Stimulated activated naive B cell treated with anti-CD40 and anti-IgM and Interleukin-4, amounts not matched to agents 10 μg/mL and 1 μg/mL and 100 μg/mL, for 72 hours (primary cell): ENCODE results near the gene ATP2B2.

Source experiments
- ATAC-seq, 2 donors: fragments of 150-1000 bp; cut with Tn5 transposase; replicated peaks; 2 replicates each; pipeline ENCODE4 v1.10.0; 2021; ENCODE audit warnings: moderate library complexity in 1 of 2
- DNase-seq: peaks from one replicate; pipeline ENCODE4 v3.0.0; 2021
- H3K27ac Mint-ChIP-seq: one replicate; pipeline ENCODE4 v1.8.0; 2022; ENCODE audit warnings: mild to moderate bottlenecking, mixed read lengths
- H3K27me3 Mint-ChIP-seq, 2 donors: one replicate each; pipeline ENCODE4 v1.8.0; 2022; ENCODE audit warnings: mixed read lengths in 2 of 2
- H3K36me3 Mint-ChIP-seq, 2 donors: one replicate each; pipeline ENCODE4 v1.8.0; 2022; ENCODE audit warnings: mixed read lengths in 2 of 2, mild to moderate bottlenecking in 1 of 2
- H3K4me1 Mint-ChIP-seq, 2 donors: one replicate each; pipeline ENCODE4 v1.8.0; 2022; ENCODE audit warnings: mixed read lengths in 2 of 2, mild to moderate bottlenecking in 1 of 2
- H3K4me3 Mint-ChIP-seq, 2 donors: one replicate each; pipeline ENCODE4 v1.8.0; 2022; ENCODE audit warnings: mild to moderate bottlenecking in 2 of 2, mixed read lengths in 2 of 2, moderate library complexity in 1 of 2
- H3K9me3 Mint-ChIP-seq, 2 donors: one replicate each; pipeline ENCODE4 v1.8.0; 2022; ENCODE audit warnings: mixed read lengths in 2 of 2, mild to moderate bottlenecking in 1 of 2

Gene ATP2B2

DNA sequence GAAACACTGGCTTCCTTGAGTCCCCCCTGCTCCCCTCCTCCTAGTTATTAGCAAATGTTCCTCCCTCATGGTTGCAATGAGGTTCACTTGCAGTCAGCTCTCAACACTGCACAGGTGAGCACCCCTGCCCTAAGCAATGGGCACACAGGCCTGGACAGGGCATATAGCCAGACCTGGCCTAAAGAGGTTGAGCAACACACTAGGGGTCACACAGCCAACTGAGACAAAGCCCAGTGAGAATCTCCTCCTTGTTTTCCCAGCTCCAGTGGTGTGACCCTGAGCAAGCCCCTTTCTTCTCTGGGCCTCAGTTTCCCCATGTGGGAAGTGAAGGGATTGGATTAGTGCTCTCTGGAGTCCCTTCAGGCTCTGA, 49.9 kb downstream of the ATP2B2 start:
- Mint-ChIP-seq H3K4me3 (no peak overlapping the region), H3K27me3 (peaks cover 19 to 24% of the 10 kb centered on the region in 2 donors), H3K9me3 (peaks cover 0 to 1% of the 10 kb centered on the region in 2 donors), H3K36me3 (no peaks in the 10 kb centered on the region), H3K27ac (no peak overlapping the region), H3K4me1 (peaks cover 20% of the 10 kb centered on the region in 2 donors)
- no peak for DNase-seq
- no peak for ATAC-seq

DNA sequence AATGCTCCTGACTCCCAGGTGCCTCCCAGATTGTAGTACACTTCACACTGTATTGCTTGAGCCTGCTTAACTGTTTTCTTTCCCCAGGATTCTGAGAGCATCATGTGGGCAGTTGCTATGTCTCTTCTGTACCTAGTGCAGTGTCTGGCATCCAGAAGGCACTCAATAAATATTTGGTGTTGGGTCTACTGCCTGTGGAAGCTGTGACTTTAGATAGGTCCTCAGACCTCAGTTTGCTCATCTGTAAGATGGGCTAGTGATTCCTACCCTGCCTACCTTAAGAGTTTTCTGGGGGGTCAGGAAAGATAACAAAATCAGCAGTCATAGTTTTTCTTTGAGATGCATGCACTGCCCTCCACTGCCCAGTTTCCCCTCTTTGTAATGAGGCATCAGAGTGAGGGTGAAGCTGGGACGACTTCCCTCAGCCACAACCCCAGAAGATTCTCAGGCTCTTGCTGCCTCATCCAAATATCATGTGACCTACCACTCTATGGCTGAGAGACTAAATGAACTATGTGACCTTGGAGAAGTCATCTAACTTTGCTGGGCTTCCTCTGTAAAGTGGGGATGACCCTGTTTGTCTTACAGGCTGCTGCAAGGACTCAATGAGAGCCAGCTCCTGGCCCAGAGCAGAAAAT, 50.4 kb downstream of the ATP2B2 start:
- Mint-ChIP-seq H3K4me3 (no peak overlapping the region), H3K27me3 (peaks cover 23 to 30% of the 10 kb centered on the region in 2 donors)
- DNase-seq = no peak

DNA sequence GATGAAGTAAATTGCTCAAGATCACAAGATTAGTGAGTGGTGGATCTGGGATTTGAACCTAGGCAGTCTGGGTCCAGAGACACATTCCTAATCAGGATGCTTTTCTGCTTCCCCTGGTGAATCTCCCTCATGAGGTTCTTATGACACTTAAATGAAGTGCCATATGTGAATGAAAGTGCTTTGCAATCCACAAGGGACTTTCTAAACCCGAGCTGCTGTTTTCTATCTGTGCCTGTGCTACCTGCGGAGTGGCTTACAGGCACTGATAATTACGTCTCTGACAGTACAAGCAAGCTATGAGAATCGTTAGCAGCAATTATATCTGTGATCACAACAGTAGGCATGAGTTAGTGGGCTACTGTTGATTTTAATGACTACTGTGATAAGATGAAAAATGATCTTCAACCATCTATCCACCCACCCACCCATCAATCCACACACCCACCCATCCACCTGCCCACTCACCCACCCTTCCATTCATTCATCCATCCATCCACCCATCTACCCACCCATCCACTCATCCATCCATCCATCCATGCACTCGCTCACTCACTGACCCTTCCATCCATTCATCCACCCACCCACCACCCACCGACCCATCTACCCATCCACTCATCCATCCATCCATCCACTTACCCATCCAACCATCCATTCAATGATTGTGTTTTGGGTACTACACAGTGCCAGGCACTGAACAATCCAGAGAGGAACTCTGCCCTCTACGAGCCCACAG, 51.8 kb downstream of the ATP2B2 start:
- Mint-ChIP-seq H3K27me3 (peaks cover 26 to 33% of the 10 kb centered on the region in 2 donors), H3K36me3 (no peaks in the 10 kb centered on the region), H3K4me1 (peaks cover 18 to 20% of the 10 kb centered on the region in 2 donors), H3K9me3 (no peaks in the 10 kb centered on the region), H3K4me3 (no peak overlapping the region), H3K27ac (no peak overlapping the region)
- ATAC-seq = no peak
- no peak for DNase-seq

More for the DNA sequence above, 50.4 kb downstream of the ATP2B2 start:
- Mint-ChIP-seq H3K9me3 (peaks cover 0 to under 1% of the 10 kb centered on the region in 2 donors), H3K4me1 (peaks cover 20% of the 10 kb centered on the region in 2 donors), H3K27ac (no peak overlapping the region), H3K36me3 (no peaks in the 10 kb centered on the region)
- ATAC-seq = no peak

DNA sequence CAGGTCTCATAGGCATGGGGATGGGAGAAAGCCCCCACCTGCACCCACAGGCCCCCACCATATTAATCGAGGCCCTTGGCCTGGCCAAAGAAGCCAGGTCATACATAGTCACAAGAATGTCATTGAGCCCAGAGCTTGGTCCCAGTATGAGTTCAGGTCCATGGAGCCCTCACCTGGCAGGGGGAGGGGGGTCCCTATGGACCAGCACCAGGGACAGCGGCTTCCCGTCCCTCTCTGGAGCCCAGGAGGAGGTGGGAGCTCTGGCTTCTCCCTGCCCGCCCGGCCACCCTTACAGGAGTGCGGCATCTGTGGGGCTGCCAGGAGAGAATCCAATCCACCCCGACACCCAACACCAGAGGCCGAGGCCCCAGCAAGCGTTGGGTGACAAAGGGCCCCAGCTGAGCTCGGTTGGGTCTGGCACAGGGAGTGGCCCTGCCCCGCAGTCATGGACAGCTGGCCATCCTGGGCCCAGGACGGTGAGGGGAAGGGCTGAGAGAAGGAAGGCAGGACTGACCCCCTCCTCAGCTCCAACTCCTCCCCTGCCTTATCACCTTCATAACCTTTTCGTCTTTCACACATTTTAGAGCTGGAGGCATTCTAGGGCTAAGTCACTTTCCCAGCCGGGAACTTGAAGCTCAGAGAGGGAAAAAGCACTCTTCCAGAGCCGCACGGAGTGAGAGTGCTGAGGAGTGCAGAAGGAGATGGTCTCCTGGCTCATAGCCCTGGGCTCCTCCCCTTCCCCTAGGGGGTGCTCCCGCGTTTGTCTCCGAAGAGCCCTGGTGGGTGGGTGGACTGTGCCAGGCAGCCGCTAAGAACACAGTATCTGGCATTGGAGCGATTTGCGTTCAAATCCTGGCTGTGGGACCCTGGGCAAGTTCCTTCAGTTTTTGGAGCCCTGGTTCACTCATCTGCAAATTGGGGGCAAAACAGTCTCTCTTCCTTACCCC, 54.6 kb downstream of the ATP2B2 start:
- H3K4me3 Mint-ChIP-seq = no peak overlapping the region
- no peak for DNase-seq
- H3K4me1 Mint-ChIP-seq = no peaks in the 10 kb centered on the region
- peaks cover 26 to 33% of the 10 kb centered on the region in 2 donors for H3K27me3 Mint-ChIP-seq
- H3K36me3 Mint-ChIP-seq = no peaks in the 10 kb centered on the region
- H3K27ac Mint-ChIP-seq = no peak overlapping the region
- no peaks in the 10 kb centered on the region for H3K9me3 Mint-ChIP-seq
- ATAC-seq = no peak

DNA sequence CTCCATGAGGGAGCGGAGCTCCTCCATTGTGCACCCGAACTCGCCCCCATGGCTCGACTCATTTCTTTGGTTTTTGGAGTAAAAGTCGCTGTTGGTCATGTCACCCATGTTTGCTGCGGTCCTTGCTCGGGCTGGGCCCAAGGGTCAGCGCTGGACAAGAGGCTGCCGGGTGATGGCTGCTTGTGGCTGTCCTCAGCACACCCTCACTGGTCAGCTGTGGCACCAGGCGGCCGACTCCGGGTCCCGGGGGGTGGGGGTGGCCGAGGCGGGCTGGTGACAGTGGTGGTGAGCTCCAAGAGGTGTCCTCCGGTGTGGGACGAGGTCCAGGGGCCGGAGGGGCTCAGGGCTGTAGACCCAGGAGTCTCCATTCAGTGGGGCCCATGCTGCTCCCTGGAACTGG, 56.0 kb downstream of the ATP2B2 start:
- DNase-seq = no peak
- peaks cover 26 to 39% of the 10 kb centered on the region in 2 donors for H3K27me3 Mint-ChIP-seq

DNA sequence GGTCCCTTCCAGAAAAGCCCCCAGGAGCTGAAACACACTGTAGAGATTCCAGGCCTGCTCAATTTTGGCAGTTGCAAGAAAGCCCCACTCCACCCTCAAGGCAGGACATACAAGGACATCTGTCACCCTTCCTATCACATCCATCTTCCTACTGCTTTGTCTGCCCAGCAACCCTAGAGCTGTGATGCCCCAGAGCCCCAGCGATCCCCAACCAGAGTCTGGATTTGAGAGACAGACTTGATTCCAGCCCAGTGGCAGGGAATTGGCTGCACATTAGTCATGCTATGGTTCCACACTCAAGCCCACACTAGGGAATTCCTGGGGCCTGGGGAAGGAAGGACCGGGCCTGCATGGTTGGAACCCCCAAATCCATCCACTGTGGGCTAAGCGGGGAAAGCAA, 56.8 kb downstream of the ATP2B2 start:
- Mint-ChIP-seq H3K9me3 (no peaks in the 10 kb centered on the region), H3K4me1 (peaks cover 0 to 5% of the 10 kb centered on the region in 2 donors), H3K27me3 (peaks cover 20 to 33% of the 10 kb centered on the region in 2 donors), H3K27ac (no peak overlapping the region), H3K4me3 (no peak overlapping the region), H3K36me3 (no peaks in the 10 kb centered on the region)
- DNase-seq (no peak), ATAC-seq (no peak)

More for the DNA sequence above, 56.0 kb downstream of the ATP2B2 start:
- Mint-ChIP-seq H3K9me3 (no peaks in the 10 kb centered on the region), H3K27ac (no peak overlapping the region), H3K36me3 (no peaks in the 10 kb centered on the region), H3K4me3 (no peak overlapping the region), H3K4me1 (peaks cover 0 to 2% of the 10 kb centered on the region in 2 donors)
- ATAC-seq = no peak

DNA sequence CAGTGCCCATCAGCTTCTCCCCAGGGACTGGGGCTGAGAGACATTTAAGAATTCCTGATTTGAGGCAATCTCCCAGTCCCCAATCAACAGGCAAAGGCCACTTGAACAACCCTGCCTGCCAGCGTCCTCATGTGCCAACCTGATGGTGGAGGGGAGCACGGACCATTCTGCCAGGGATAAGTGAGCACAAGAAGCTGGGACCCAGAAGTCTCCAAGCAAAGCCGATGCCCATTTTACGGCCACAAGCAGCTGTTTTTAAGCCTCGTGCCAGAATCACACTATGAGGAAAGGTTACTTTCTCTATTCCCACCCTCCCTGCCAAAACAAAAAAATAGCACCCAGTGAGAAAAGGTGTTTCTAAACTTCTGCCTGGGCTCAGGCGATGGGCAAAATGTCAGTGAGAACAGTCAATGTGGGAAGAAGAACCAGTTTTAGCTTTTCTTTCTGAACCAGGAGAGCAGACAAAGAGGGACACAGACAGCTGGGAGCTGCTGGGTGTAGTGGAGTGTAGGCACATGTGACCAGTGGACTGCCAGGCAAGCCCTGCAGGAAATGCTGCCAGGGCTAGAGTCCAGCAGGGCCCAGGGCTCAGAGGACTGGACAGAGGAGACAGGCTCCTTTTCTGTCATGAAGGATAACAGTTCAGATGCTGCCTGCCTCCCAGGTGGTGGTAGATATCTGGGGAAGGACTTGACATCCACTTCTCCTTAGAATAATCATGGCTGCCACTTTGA, 57.7 kb downstream of the ATP2B2 start:
- no peak overlapping the region for H3K4me3 Mint-ChIP-seq
- peaks cover 20 to 33% of the 10 kb centered on the region in 2 donors for H3K27me3 Mint-ChIP-seq
- peaks cover 5 to 8% of the 10 kb centered on the region in 2 donors for H3K4me1 Mint-ChIP-seq
- H3K27ac Mint-ChIP-seq = no peak overlapping the region
- ATAC-seq = no peak
- DNase-seq = no peak
- H3K36me3 Mint-ChIP-seq = no peaks in the 10 kb centered on the region
- H3K9me3 Mint-ChIP-seq = peaks cover 3 to 4% of the 10 kb centered on the region in 2 donors

DNA sequence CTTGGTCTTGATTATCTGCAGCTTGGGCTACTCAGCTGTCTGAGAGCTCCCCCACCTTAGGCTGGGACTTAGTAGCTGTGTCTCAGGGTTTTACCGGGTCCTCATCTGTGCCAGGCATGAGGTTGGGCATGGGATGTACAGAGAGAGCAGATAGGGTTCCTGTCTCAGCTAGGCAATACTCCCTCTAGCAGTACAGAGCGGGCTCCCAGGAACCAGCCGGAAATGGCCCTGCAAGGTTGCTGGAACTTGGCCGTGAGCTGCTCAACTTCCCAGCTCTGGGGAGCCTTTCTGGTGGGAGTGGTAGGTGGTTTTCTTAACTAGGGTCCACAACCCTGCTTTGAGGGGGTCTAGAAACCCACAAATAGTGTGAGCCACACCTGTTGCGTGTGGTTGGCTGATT, 58.3 kb downstream of the ATP2B2 start:
- Mint-ChIP-seq H3K4me3 (no peak overlapping the region), H3K36me3 (no peaks in the 10 kb centered on the region), H3K9me3 (peaks cover 3 to 4% of the 10 kb centered on the region in 2 donors), H3K27ac (no peak overlapping the region), H3K4me1 (peaks cover 5 to 8% of the 10 kb centered on the region in 2 donors), H3K27me3 (peaks cover 15 to 27% of the 10 kb centered on the region in 2 donors)
- DNase-seq = no peak
- no peak for ATAC-seq

DNA sequence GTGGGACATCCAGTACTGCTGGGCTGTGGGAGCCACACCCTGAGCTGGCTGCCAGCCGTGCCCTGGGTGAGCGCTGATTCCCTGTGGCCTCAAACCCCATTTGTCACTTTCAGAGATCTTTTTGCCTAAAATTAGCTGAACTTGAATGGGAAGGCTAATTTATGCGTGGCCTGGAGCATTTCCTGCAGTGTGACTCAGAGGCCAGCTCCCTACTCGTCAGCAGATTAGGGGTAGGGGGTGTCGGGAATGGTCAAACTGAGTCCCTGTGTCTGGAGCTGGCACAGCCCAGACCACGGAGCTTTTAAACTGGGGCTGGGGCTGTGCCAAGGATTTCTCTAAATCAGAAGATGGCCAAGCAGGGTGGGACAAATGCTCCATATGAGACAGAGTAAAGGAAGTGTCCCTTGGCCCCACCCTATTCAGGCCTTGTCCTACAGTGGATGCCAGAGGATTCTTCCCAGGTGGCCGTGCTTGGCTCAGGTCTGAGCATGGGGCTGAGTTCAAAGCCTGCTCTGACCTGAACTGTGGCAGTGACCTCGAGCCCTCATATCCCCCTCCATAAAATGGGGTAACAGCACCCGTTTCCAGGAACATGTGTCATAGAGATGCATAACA, 59.7 kb downstream of the ATP2B2 start:
- ATAC-seq = no peak
- peaks cover 9 to 11% of the 10 kb centered on the region in 2 donors for H3K4me1 Mint-ChIP-seq
- H3K27me3 Mint-ChIP-seq = peaks cover 7 to 17% of the 10 kb centered on the region in 2 donors
- DNase-seq = no peak
- H3K4me3 Mint-ChIP-seq = no peak overlapping the region
- peaks cover 3 to 4% of the 10 kb centered on the region in 2 donors for H3K9me3 Mint-ChIP-seq
- H3K36me3 Mint-ChIP-seq = no peaks in the 10 kb centered on the region
- H3K27ac Mint-ChIP-seq = no peak overlapping the region

DNA sequence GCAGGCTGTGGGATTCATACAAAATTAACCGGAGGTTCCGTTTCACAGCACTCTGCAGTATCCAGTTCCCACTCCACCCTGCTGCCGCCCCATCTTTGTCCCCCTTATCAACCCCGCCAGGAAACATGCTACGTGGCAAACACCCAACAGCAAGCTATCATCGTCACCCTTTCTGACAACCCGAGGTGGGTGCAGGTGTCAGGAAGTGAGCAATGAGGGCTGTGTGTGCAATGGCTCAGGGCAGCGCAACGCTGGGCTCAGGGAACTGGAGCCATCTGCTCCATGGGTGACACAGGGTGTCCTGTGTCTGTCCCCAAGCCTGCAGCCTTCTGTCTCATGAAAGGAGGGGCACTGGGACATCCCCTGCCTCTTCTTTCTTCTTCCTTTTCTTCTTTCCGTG, 60.9 kb downstream of the ATP2B2 start:
- Mint-ChIP-seq H3K27me3 (peaks cover 0 to 7% of the 10 kb centered on the region in 2 donors), H3K9me3 (peaks cover 3 to 4% of the 10 kb centered on the region in 2 donors), H3K4me3 (no peak overlapping the region), H3K27ac (no peak overlapping the region), H3K4me1 (peaks cover 15 to 20% of the 10 kb centered on the region in 2 donors), H3K36me3 (no peaks in the 10 kb centered on the region)
- DNase-seq (no peak), ATAC-seq (no peak)

DNA sequence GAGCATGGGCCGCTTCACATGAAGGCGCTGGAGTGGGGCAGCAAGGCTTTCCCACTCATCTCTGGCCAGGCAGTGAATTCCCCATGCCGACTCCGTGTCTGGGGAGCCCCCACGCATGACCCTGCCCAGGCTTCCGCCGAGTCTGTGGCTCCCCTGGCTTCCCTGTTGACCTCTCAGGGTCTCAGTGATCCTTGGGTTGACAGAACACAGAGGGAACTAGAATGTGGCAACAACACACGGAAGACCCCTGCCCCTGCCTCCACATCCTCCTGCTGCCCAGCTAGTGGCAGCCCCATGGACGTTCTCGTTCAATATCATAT, 61.3 kb downstream of the ATP2B2 start:
- H3K4me3 Mint-ChIP-seq = no peak overlapping the region
- DNase-seq = no peak
- peaks cover 0 to 7% of the 10 kb centered on the region in 2 donors for H3K27me3 Mint-ChIP-seq
- H3K4me1 Mint-ChIP-seq = peaks cover 18 to 20% of the 10 kb centered on the region in 2 donors
- H3K9me3 Mint-ChIP-seq = peaks cover 3 to 4% of the 10 kb centered on the region in 2 donors
- no peak overlapping the region for H3K27ac Mint-ChIP-seq
- ATAC-seq = no peak
- no peaks in the 10 kb centered on the region for H3K36me3 Mint-ChIP-seq

DNA sequence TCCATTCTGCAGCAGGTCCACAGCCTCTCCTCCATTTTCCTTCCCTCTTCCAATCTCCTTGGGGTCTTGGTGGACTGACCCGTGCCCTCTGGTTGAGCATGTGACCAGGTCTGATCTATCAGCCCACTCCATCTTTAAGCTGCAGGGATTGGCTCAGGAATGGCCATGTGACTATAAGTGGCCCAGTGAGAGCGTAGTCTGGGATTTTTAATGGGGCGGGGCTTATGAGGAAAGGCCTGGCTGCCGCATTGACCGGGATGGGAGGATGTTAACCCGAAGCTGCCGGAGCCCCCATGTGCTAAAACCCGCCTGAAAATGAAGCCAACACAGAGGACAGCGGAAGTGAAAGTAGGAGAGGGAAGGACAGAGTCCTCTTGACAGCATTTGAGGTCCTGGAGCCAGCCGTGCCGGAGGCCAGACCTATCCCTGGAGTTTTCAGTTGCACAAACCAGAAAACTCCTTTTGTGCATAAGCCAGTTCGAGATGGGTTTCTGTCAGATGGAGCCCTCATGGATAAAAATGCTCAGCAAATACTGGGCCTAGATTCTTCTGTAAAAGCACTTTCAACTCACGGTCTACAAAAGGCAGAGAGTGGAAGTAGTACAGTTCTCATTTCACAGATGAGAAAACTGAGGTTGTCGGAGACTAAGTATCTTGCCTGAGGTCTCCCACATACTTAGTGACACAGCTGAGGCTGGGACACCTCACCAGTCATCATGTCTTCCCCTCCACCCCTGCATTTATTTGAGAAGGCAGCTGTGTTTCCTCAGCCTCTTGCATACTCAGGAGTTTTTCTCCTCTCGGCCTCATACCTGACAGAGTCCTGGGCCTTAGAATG, 61.9 kb downstream of the ATP2B2 start:
- Mint-ChIP-seq H3K36me3 (no peaks in the 10 kb centered on the region), H3K9me3 (peaks cover 3 to 4% of the 10 kb centered on the region in 2 donors), H3K4me3 (no peak overlapping the region), H3K27ac (no peak overlapping the region), H3K27me3 (peaks cover 0 to 7% of the 10 kb centered on the region in 2 donors), H3K4me1 (peaks cover 22 to 24% of the 10 kb centered on the region in 2 donors)
- no peak for DNase-seq
- ATAC-seq = no peak
